ENCODE data around the gene RHCE.

DNA sequence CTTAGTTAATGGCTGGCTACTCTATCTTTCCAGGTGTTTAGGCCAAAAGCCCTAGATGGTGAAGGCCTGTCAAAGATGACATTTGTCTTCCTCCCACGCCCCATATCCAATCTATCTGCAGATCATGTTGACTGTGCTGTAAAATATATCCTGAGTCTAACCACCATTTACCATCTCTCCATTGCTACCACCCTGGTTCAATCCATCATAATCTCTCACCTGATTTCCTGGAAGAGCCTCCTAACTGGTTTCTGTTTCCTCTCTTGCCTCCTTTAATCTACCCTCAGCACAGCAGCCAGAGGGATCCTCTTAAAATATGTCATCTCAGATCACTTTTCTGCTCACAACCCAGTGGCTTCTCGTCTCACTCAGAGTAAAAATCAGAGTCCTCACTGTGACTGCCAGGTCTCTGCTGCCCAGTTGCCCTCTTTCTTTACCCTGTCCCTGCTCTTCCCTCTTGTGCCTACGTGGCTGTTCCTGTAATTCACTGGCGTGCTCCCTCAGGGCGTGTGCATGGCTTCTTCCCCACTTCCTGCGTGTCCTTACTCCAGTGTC lies 64.7 kb downstream of the RHCE start:
- TF ChIP-seq, protein P1, sequence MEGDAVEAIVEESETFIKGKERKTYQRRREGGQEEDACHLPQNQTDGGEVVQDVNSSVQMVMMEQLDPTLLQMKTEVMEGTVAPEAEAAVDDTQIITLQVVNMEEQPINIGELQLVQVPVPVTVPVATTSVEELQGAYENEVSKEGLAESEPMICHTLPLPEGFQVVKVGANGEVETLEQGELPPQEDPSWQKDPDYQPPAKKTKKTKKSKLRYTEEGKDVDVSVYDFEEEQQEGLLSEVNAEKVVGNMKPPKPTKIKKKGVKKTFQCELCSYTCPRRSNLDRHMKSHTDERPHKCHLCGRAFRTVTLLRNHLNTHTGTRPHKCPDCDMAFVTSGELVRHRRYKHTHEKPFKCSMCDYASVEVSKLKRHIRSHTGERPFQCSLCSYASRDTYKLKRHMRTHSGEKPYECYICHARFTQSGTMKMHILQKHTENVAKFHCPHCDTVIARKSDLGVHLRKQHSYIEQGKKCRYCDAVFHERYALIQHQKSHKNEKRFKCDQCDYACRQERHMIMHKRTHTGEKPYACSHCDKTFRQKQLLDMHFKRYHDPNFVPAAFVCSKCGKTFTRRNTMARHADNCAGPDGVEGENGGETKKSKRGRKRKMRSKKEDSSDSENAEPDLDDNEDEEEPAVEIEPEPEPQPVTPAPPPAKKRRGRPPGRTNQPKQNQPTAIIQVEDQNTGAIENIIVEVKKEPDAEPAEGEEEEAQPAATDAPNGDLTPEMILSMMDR (IDR thresholded peaks at IDR 0.05), result no peak
- TF ChIP-seq POLR2A (IDR thresholded peaks at IDR 0.05), result no peak
